NCI-H187 treated with DMSO at 0.1 percent for 48 hours (cell line): ENCODE measurements around the gene KRTAP1-3.
"Not testable (repeated sequence)": the region's sequence is repeated elsewhere in the genome, so short reads cannot be mapped to it uniquely, and the experiment has no call there.

ENCODE experiments used
- DNase-seq: peaks from one replicate; lab custom pipeline; 2025; lab: John Stamatoyannopoulos, UW

KRTAP1-3 gene

GRCh38 chr17:41054025-41054424 lies 19.4 kb upstream of the KRTAP1-3 start:
- DNase-seq, result no peak

GRCh38 chr17:41052566-41052965 lies 17.9 kb upstream of the KRTAP1-3 start:
- DNase-seq, result no peak

- DNase-seq, result no peak
These were observed 14.4 kb upstream of the KRTAP1-3 start for GRCh38 chr17:41049110-41049509.

- DNase-seq, result no peak
These were observed 13.8 kb upstream of the KRTAP1-3 start for GRCh38 chr17:41048441-41048840.

- DNase-seq, result not testable (repeated sequence)
These were observed 12.2 kb upstream of the KRTAP1-3 start, which contains the start of gene KRTAP2-1 for GRCh38 chr17:41046735-41047465. KRTAP2-1 (minus strand) TSS chr17:41047316; CDS start chr17:41047267, 49 bp downstream.

GRCh38 chr17:41042953-41043352 lies 8.3 kb upstream of the KRTAP1-3 start:
- DNase-seq, result no peak

- not testable (repeated sequence) for DNase-seq
These were observed 6.3 kb upstream of the KRTAP1-3 start, which contains the start of gene KRTAP1-1 for GRCh38 chr17:41040783-41041571. KRTAP1-1 (minus strand) TSS chr17:41041450; CDS start chr17:41041397, 53 bp downstream.

GRCh38 chr17:41037853-41038350 lies 3.2 kb upstream of the KRTAP1-3 start:
- no peak for DNase-seq

- DNase-seq, result no peak
These were observed 4.9 kb downstream of the KRTAP1-3 start, which contains the start of gene KRTAP1-4 for GRCh38 chr17:41029633-41030245. KRTAP1-4 (minus strand) TSS chr17:41030195; CDS start chr17:41030078, 117 bp downstream.

- no peak for DNase-seq
These were observed 7.8 kb downstream of the KRTAP1-3 start, which contains the start of gene KRTAP1-5 for GRCh38 chr17:41026715-41027471. KRTAP1-5 (minus strand) TSS chr17:41027208; CDS start chr17:41027155, 53 bp downstream.

- DNase-seq, result no peak
These were observed 10.0 kb downstream of the KRTAP1-3 start for GRCh38 chr17:41024697-41025096.

GRCh38 chr17:41020336-41020735 lies 14.3 kb downstream of the KRTAP1-3 start:
- DNase-seq, result no peak

GRCh38 chr17:41019415-41019814 lies 15.3 kb downstream of the KRTAP1-3 start:
- DNase-seq, result no peak

- DNase-seq, result no peak
These were observed 16.1 kb downstream of the KRTAP1-3 start for GRCh38 chr17:41018541-41018940.

GRCh38 chr17:41016578-41017215 lies 18.0 kb downstream of the KRTAP1-3 start:
- DNase-seq, result no peak

- DNase-seq, result no peak
These were observed 19.2 kb downstream of the KRTAP1-3 start for GRCh38 chr17:41015454-41015853.

- DNase-seq, result no peak
These were observed 21.1 kb downstream of the KRTAP1-3 start for GRCh38 chr17:41013606-41014005.

GRCh38 chr17:41013181-41013580 lies 21.5 kb downstream of the KRTAP1-3 start:
- no peak for DNase-seq

- no peak for DNase-seq
These were observed 22.2 kb downstream of the KRTAP1-3 start for GRCh38 chr17:41012326-41013120.

- DNase-seq, result no peak
These were observed 24.2 kb downstream of the KRTAP1-3 start for GRCh38 chr17:41010441-41010840.
